ENCODE measurements around the gene TMEM143.

The TMEM143 gene

DNA sequence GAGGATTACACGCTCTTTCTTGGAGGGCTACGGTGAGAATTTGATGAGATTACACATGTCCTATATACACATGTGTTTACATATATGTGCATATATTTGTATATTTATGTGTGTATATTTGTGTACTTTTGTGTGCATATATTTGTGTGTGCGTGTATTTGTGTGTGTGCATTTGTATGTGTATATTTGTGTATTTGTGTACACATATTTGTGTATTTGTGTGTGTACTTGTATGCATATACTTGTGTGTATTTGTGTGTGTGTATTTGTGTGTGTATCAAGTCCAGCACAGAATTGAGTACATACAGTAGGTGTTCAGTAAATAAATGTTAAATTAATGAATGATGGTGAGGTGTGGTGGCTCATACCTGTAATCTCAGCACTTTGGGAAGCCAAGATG, 1.8 kb downstream of the TMEM143 start:
- no peaks in the 10 kb centered on the region for H3K27me3 ChIP-seq (replicated peaks; ENCODE audit: control insufficient read depth, insufficient read depth, low read length)
- DNase-seq (ENCODE audit: extremely low read depth, insufficient read length): no peak
- H3K36me3 ChIP-seq (ENCODE audit: control insufficient read depth, insufficient read depth, low read length): no peaks in the 10 kb centered on the region
- H3K4me3 ChIP-seq (replicated peaks; ENCODE audit: low read depth, low read length): no peak overlapping the region
- TF ChIP-seq, protein P1, sequence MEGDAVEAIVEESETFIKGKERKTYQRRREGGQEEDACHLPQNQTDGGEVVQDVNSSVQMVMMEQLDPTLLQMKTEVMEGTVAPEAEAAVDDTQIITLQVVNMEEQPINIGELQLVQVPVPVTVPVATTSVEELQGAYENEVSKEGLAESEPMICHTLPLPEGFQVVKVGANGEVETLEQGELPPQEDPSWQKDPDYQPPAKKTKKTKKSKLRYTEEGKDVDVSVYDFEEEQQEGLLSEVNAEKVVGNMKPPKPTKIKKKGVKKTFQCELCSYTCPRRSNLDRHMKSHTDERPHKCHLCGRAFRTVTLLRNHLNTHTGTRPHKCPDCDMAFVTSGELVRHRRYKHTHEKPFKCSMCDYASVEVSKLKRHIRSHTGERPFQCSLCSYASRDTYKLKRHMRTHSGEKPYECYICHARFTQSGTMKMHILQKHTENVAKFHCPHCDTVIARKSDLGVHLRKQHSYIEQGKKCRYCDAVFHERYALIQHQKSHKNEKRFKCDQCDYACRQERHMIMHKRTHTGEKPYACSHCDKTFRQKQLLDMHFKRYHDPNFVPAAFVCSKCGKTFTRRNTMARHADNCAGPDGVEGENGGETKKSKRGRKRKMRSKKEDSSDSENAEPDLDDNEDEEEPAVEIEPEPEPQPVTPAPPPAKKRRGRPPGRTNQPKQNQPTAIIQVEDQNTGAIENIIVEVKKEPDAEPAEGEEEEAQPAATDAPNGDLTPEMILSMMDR (IDR thresholded peaks at IDR 0.05; ENCODE audit: insufficient read depth, low read length, poor library complexity, severe bottlenecking): no peak

DNA sequence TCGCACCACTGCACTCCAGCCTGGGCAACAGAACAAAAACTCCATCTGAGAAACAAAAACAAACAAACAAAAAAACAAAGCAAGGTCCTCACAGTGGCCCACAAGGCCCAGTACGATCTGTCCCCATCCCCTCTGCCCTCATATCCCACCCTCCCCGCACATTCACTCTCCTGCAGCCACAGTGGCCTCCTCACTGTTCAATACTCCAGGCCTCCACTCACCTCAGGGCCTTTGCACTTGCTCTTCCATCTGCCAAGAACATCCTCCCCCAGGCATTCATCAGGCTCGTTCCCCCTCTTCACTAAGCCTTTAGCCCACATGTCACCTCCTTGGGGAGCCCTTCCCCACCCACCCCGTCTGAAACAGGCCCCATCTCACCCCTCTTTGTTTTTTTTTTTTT, 4.6 kb downstream of the TMEM143 start:
- Histone ChIP-seq H3K4me3 (replicated peaks; ENCODE audit: low read depth, low read length) (no peak overlapping the region), H3K27me3 (replicated peaks; ENCODE audit: control insufficient read depth, insufficient read depth, low read length) (no peaks in the 10 kb centered on the region), H3K36me3 (ENCODE audit: control insufficient read depth, insufficient read depth, low read length) (no peaks in the 10 kb centered on the region)
- no peak for DNase-seq (ENCODE audit: extremely low read depth, insufficient read length)
- TF ChIP-seq, protein P1 (IDR thresholded peaks at IDR 0.05; ENCODE audit: insufficient read depth, low read length, poor library complexity, severe bottlenecking): no peak

DNA sequence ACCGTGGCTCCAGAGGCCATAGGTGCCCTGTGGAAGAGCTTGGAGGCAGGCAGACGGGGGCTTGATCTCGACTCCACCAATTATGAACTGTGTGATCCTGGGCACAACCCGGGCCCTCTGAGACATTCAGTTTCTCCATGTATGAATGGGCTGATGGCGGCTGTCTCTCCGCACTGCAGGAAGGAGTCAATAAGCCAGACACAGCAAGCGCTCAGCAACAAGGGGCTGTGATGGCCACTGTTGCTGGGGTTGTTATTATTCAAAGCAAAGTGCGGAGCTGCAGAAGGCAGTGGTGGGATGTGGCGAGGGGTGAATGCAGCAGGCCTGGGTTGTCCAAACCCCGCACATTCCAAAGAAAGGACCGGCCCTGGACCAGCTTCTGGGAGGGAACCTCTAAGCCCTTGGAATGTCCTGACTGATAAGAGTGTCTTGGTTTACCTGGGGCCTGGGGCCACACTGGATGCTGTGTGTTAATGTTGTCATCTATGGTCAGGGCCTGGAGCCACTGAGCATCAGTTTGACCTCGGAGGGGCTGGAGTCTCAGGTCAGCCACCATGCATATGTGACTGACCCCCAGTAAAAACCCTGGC, 8.3 kb downstream of the TMEM143 start:
- DNase-seq (ENCODE audit: extremely low read depth, insufficient read length): no peak
- Histone ChIP-seq H3K27me3 (replicated peaks; ENCODE audit: control insufficient read depth, insufficient read depth, low read length) (no peaks in the 10 kb centered on the region), H3K4me3 (replicated peaks; ENCODE audit: low read depth, low read length) (no peak overlapping the region), H3K36me3 (ENCODE audit: control insufficient read depth, insufficient read depth, low read length) (no peaks in the 10 kb centered on the region)
- TF ChIP-seq, protein P1 (IDR thresholded peaks at IDR 0.05; ENCODE audit: insufficient read depth, low read length, poor library complexity, severe bottlenecking): no peak

DNA sequence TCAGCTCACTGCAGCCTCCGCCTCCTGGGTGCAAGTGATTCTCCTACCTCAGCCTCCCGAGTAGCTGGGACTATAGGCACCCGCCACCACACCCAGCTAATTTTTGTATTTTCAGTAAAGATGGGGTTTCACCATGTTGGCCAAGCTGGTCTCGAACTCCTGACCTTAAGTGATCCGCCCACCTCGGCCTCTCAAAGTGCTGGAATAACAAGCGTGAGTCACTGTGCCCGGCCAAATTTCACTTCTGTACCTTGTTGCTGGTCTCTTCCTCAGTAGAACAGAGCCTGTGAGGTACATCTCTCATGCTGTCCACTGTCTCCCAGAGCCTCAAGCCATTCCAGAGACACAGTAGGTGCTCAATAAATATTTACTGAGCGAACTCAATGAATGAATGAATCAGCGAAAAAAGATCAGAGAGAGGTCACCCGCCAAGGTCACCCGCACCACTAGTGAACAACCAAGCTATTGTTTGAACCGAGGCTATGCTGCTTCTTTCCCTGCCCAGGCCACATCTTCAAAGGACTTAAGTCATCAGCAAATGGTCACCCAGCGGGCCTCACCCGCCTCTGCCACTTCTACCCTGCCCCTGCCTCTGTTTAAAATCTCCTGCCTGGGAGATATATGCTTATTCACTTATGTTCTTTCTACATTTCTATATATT, 9.3 kb downstream of the TMEM143 start:
- TF ChIP-seq, protein P1 (IDR thresholded peaks at IDR 0.05; ENCODE audit: insufficient read depth, low read length, poor library complexity, severe bottlenecking): no peak
- DNase-seq (ENCODE audit: extremely low read depth, insufficient read length): no peak

DNA sequence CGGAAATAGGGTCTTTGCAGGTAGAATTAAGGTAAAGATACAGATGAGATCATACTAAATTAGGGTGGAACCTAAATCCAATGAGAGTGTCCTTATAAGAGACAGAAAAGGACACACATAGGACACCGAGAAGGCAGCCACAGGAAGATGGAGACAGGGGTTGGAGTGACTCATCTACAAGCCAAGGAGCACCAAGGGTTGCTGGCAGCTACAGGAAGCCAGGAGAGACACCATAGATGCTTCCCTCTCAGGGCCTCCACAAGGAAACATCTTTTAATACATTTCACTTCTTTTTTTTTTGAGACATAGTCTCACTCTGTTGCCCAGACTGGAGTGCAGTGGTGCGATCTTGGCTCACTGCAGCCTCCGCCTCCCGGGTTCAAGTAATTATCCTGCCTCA, 10.1 kb downstream of the TMEM143 start:
- Histone ChIP-seq H3K36me3 (ENCODE audit: control insufficient read depth, insufficient read depth, low read length) (no peaks in the 10 kb centered on the region), H3K27me3 (replicated peaks; ENCODE audit: control insufficient read depth, insufficient read depth, low read length) (no peaks in the 10 kb centered on the region), H3K4me3 (replicated peaks; ENCODE audit: low read depth, low read length) (no peak overlapping the region)
- DNase-seq (ENCODE audit: extremely low read depth, insufficient read length): no peak
- TF ChIP-seq, protein P1 (IDR thresholded peaks at IDR 0.05; ENCODE audit: insufficient read depth, low read length, poor library complexity, severe bottlenecking): no peak

More for the DNA sequence above, 9.3 kb downstream of the TMEM143 start:
- Histone ChIP-seq H3K36me3 (ENCODE audit: control insufficient read depth, insufficient read depth, low read length) (no peaks in the 10 kb centered on the region), H3K27me3 (replicated peaks; ENCODE audit: control insufficient read depth, insufficient read depth, low read length) (no peaks in the 10 kb centered on the region), H3K4me3 (replicated peaks; ENCODE audit: low read depth, low read length) (no peak overlapping the region)

Data from GM06990 (cell line).